Measurements from ENCODE around the gene EXOSC1.
A peak's percentile ranks its signal among the peaks of the same experiment; 100 is the strongest.
"Not testable (repeated sequence)": the region's sequence is repeated elsewhere in the genome, so short reads cannot be mapped to it uniquely, and the experiment has no call there.

Gene EXOSC1, protein sequence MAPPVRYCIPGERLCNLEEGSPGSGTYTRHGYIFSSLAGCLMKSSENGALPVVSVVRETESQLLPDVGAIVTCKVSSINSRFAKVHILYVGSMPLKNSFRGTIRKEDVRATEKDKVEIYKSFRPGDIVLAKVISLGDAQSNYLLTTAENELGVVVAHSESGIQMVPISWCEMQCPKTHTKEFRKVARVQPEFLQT

DNA sequence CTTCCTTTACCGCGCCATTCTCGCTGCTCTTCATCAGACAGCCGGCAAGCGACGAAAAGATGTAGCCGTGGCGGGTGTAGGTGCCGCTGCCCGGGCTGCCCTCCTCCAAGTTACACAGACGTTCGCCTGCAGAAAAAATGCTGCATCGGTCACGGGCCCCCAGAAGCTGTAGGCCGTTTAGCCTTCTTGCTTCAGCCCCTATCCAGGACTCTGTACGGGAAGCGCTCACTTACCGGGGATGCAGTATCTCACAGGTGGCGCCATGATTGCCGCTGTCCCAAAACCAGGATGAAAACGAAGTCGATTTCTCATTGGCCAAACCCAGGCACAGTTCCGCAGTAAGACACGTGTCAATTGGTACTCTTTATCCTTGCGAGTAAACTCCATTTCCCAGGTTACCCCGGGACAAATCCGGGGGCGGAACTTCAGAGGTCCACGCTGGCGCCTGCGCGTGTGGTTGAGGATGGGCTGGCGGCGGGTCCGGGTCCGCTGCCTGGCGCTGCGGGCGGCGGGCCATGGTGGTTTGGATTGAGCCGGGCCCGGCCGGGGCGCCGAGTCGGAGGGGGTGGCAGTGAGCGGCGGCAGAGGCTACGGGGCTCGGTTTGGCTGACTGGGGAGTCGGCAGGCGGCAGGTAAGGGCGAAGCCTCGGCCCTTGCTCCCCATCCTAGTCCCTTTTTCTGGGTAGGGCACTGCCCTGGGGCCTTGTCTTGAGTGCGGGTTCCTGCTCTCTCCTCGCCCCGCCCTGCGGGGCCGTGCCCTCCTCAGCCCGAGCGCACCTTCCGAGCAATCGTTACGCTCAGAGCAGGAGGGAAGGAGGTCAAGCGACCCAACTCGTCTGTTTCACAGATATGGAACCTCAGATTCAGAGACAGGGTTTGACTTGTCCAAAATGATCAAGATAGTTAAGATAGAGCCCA, at the start of gene EXOSC1, which contains the start of gene ZDHHC16:
TSS of gene EXOSC1 (minus strand) at position 285 of the 918 bp plus-strand sequence. CDS start at position 264, 21 bp downstream.
TSS of gene ZDHHC16 (plus strand) at position 454 of the 918 bp plus-strand sequence. CDS start 5,501 bp downstream, outside the sequence.
- DNase-seq, result peak; percentile 96

DNA sequence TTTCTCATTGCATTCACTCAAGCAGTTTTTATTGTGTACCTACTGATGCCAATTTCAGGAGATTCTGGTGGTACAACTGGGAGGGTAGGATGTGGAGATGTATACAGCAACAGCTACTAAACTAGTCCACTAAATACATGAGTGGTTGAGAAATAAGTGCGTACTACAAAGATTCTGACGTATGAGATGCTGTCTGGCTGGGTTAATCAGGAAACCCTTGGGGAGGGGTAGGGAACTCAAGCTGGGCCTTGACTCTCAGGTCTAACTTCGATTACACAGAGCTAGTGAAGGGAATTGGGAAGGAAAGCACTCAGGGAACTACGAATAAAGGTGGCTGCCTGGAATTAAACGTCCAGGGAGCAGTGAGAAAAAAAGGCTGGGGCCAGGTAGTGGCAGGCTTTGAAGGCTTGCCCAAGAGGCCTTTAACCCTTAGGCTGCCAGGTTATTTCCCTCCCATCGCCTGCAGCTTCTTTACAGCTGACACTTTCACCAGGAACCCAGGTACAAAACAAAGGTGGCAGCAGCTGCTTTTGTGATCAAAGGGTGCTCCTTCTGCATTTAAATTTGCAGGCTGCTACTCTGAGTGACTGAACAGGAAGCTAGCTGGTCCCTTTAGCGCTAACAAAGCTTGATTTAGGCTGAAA, 49.2 kb upstream of the EXOSC1 start:
- peak; percentile 70 for DNase-seq

DNA sequence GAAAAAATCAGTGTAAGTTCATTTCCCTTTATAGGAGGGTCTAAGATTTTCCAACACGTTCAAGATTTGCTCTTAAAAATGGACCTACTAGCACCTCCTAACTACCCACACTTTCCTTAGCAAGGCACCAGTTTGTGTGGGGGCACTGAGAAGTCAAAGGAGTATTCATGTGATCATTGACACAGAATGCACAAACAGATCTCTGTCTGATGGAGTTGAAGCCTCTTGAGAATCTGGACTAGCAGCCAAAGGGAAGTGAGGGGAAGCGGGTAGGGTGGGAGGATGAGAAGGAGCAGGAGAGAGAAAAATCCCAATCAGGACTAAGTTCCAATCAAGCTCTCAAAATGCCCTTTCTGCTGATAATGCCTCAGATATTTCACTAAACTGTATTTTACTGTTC, 48.3 kb upstream of the EXOSC1 start:
- DNase-seq, result no peak

DNA sequence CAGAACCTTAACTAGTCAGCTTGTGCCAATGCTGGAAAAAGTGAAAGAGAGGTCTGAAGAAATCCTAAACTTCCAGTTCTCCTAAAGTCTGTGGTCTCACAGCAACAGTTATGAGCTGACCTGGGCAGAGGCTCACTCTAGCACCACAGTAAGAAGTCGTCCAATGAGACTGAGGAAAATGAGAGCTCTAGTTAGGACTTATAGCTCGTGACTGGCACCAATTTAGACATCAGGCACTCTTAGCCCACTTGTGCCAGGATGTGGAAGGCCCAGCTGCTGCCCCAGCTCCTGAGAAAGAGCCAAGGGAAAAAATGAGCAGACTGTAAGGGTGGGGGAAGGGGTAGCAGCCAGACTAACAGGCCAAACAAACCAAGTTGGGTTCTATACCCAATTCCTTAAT, 44.8 kb upstream of the EXOSC1 start:
- DNase-seq, result peak; percentile 25

DNA sequence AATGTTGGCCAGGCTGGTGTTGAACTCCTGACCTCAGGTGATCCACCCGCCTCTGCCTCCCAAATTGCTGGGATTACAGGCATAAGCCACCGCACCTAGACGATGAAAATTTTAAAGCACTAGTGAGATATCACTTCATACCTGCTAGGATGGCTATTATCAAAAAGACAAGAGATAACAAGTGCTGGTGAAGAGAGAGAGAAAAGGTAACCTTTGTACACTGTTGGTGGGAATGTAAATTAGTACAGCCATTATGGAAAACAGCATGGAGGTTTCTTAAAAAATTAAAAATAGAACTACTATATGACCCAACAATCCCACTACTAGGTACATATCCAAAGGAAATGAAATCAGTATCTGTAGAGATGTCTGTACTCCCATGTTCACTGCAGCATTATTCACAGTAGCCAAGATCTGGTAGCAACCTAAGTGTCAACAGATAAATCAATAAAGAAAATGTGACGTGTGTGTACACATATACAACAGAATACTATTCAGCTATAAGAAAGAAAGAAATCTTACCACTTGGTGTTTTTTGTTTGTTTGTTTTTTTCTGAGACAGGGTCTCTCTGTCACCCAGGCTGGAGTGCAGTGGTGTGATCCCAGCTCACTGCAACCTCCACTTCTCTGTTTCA, 40.0 kb upstream of the EXOSC1 start:
- no peak for DNase-seq

DNA sequence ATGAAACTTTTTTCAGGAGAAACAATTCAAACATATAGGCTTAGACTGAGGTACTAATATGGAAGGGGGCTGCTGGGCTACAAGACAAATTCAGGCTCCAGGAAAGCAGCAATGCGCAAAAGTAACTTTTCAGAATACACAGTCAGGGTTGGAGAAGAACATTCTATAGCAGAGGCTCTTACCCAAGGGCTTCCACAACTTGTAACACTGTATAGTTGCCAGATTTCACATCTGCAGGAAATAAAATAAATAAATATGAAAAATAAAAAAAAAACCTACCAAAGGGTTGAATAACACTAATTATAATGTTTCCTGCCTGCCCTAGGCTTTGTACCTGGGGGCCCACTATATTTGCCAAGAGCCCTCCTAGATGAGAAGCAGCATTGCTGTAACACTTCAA, 38.1 kb upstream of the EXOSC1 start:
- no peak for DNase-seq

DNA sequence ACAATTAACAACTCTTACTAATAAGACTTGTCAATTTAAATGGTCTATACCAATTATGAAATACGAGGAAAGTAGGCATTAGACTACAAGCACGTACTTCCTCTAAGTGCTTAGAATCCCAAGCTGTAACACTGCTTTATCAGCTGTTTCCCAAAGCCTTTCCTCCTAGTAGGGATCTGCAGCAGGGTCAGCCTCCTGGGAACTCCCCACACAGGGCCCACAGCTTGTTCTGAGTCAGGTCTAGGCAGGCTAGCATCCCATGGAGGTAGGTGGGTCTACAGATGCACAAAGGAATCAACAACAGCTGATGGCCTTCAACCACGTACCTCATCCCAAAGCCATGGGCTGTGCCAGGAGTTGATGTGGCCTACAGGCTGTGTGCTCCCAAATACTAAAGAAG, 37.7 kb upstream of the EXOSC1 start:
- no peak for DNase-seq

DNA sequence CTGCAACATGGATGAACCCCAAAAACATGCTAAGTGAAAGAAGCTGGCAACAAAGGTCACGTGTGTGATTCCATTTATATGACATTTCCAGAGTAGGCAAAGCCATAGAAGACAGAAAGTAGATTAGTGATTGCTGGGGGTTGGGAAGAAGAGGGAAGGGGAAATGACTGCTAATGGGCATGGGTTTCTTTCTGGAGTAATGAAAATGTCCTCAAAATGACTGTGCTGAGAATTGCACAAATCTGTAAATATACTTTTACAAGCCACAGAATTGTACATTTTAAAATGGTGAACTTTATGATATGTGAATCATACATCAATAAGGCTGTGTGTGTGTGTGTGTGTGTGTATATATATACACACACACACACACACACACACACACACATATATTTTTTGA, 36.6 kb upstream of the EXOSC1 start:
- no peak for DNase-seq

DNA sequence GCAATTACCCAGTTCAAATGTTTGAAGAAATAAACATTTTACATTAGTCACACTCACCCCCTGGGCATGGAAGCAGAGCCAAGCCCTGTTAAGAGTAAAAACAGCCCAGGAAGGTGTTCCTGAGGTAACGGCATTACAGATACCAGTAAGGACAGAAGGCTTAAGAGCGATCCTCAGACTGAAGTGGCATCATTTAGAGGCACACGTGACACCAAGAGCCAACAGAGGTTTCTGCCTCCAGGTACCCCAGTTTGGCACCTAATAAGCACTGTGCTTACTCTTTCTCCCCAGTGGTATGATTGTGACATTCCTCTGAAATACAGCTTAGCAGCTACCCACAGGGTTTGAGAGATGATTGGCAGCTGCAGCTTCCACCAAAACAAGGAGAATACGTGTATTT, 35.3 kb upstream of the EXOSC1 start:
- no peak for DNase-seq

DNA sequence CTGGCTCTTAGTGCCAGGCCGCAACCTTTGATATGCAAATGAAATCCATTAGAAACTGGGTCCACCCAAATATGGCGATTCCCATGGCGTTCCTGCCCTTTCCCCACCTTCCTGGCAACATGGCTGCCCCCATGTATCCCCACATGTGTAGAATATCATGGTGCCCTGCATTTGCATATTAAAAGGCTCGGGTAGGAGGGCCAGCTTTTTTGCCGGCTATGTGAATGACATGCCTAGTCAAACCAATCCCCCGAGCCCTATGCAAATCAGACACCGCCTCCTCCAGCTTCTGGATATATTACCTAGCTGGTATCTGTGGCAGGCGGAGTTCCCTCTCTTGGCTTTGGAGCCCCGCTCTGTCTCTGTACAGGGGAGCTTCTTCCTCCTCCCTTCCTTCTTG, 34.1 kb upstream of the EXOSC1 start:
- no peak for DNase-seq

DNA sequence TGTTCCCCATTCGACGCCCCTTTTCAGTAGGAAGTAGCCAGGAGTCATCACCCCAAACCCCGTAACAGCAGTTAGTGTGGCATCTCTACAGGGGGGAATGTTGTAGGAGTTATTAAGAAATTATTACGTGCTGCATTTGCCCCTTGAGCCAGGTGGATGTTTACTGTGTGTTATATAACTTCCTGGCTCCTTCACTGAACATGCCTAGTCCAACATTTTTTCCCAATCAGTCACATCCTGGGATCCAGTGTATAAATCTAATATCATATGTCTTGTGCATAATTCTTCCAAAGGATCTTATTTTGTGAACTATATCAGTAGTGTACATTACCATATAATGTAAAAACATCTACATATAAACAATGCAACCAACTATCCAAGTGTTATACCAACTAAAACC, 33.6 kb upstream of the EXOSC1 start:
- DNase-seq, result not testable (repeated sequence)

DNA sequence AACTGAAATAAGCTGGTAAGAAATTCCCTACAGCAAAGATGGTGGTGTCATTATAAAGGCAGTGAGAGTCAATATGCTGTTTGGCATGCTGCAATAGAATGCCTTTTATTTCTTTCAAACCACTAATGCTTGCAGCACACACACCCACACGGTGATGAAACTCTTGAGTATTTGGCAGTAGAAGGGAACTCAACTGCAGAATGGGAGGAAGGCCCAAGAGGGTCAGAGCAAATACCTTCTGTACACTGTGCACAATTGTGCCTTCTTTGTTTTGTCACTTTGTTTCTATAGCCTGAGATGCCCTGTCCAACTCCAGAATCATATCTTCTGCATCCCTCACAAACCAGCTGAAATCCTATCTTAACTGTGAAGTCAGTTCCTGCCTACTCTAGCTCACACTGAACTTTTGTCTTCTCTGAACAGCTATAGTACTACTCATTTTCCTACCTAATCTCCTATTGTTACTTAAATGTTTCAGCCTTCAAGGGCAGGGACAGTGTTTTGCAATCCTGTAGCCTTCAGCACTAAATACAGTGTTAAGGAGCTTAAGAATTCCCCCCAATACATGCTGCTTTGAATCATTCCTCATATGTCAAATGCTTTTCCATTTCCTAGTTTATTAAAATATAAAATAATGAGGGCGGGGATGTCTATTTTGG, 30.3 kb upstream of the EXOSC1 start:
- no peak for DNase-seq

DNA sequence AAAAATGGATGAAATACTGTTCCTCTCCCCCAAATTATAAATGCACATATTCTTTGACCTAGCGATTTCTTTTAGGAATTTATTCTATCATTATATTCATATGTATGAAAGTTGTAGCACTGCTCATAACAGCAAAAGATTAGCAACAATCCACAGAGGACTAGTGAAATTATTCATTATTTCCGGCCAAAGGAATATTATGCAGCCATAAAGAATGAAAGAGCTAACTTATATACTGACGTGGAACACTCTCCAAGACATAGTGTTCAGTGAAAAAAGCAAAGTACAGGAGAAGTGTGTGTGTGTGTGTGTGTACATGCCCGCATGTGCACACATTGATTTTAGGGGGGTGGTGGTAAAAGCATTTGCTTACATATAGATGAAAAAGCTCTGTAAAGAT, 29.1 kb upstream of the EXOSC1 start:
- no peak for DNase-seq

DNA sequence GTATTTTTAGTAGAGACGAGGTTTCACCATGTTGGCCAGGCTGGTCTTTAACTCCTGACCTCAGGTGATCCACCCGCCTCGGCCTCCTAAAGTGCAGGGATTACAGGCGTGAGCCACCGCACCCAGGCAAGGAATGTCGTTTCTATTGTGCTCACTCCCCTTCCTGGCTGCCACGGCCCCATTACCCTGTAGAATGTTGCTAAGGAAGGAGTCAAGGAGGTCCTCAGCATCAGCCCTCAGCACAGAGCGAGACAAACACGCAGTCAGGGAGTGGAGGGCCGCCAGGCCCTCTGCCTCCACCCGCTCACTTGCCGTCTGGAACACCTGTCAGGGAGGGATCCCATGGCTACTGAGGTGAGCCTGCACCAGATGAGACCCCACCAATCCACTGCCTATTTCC, 23.0 kb upstream of the EXOSC1 start:
- DNase-seq, result not testable (repeated sequence)

DNA sequence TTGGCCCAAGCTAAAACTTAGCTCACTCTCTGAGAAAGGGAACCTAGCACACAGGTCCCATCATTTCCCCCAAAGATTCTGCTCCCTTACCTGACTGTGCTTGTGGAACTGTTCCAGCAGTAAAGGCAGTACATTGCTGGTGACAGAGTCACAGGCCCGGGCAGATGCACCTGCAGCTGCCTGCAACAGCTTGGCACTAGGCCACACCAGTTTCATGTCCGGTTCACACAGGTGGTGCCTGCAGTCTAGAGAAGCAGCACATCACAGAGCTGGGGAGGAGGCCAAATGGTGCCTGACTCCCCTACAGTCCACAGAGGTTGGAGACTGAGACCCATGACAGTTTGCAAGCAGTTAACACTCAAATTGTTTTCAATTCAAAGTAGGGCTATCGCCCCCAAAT, 22.4 kb upstream of the EXOSC1 start:
- DNase-seq, result peak; percentile 23

DNA sequence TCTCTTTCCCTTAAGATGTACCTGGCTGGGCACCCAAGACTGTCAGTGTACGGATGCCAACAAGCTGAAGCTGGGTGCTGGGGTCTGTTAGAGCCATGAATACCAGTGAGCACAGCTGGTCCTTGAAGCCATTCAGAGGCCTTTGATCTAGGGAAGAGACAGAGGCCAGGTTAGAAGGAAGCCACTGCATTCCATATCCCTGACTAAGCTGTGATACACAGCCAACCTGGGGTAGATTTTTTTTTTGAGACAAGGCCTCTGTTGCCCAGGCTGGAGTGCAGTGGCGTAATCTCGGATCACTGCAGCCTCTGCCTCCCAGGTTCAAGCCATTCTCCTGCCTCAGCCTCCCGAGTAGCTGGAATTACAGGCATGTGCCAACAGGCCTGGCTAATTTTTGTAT, 20.9 kb upstream of the EXOSC1 start:
- DNase-seq, result no peak

DNA sequence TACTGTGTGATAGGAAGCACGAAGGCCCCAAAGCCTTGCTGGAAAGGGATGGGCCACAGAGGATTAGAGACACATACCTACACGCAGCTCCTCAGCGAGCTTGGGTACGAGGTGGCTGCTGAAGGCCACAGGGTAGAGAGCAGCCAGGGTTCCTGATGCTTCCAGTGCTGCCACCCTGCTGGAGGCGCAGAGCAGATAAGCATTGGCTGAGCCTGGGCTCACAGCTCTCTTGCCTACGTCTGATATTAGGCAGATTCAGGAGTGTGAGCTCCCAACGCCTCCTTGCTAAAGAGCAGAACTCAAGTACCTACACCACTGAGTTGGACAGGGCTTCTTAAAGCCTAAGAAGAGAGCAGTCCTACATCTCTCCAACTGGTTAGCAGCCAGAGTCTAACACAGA, 20.2 kb upstream of the EXOSC1 start:
- DNase-seq, result no peak

DNA sequence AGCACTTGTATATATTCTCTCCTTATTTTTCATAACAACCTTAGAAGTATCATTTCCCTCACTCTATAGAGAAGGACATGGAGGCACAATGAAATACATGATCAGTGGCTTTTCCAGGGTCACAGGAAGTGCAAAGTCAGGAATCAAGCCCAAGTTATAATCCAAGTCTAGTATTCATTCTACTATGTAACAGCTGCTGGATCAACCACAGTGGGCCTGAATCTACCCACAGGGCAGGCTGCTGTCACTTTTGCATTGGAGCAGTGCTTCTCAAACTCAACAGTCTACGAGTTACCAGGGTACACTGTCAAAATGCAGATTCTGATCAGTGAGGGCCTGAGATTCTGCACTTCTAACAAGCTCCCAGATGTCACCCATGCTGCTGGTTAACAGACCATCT, 18.4 kb upstream of the EXOSC1 start:
- no peak for DNase-seq

DNA sequence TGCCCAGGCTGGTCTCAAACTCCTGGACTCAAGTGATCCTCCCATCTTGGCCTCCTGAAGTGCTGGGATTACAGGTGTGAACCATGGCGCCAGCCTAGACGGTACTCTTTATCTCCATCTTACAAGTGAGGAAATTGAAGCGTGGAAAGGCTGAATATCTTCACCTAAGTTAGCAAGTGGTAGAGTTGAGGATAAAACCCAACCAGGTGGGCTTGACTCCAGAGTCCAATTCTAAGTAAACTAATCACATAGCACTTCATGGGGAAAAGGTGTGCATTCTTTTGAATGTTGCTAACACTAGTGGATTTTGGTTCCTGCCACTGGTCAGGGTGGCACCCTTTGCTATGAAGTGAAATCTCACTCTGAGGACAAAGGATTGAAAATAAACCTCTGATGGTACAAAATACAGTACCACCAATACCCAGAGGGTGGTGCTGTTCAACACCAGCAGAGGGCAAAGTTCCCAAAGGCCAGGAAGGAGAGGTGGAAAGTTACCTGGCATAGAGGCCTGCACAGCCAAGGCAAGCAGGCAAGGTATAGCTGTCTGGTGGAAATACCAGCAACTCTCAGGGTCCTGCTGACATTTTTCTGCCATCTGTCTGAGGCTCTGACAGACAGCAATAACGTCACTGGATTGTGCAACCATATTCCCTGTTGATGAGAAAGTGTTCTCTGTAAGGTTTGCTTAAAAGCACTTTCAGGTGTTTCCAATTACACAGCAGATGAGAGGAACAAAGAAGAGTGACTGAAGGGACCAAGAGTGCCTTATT, 17.7 kb upstream of the EXOSC1 start:
- peak; percentile 89 for DNase-seq

DNA sequence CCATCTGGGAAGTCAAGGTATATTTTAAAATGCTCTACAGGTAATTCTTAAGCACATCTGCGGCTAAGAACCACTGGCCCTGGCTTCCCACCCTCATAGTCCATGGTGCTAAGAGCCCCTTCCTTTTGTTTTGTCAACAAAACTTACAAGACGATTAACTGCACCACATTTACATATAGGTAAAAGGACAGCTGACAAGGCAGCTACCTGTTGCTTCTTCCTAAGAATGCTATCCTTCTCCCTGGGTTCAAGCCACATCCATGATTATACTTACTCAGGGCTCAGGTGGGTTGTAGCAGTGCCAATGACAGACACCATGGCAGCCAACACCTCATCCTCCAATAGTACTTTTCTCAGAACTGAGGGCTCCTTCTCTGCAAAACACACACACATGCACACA, 16.5 kb upstream of the EXOSC1 start:
- DNase-seq, result no peak

DNA sequence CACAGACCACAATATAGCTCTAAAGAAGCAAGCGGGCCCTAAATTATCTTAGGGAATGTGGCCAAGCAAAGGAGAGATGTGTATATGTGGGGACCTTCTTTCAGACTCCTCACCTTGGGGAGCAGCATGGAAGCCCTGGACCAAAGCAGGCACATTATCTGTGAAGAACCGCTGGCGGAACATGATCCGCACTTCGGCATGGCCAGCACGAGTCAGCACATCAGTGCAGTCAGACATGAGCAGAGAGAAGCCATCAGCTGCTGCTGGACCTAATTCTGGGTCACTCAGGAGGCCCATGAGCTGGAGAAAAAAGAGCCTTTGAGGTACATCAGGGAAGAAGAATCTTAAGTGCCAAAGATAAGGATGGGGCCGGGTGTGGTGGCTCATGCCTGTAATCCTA, 14.1 kb upstream of the EXOSC1 start:
- no peak for DNase-seq

DNA sequence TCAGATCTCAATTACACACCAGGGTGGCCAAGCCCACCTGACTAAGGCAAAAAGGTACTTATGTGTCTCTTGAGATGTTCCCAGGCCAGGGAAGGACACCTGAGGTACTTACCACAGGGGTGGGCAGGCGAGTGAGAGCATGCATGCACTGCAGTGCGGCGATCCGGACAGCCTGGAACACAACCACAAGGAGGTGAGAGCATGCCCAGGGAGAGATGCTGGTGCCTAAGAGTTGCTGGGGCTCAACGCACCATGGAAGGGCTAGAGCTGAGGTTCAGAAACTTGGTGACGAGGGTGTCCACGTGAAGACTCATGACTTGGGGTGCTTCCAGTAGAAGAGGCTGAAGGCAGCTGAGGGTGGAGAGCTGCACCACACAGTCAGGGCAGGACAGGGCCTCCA, 13.3 kb upstream of the EXOSC1 start:
- DNase-seq, result no peak
